GM23338 (cell line): ENCODE data around the gene TRAPPC12. TPM values are rescaled to one million over a fixed set of nuclear protein-coding genes. Genes with fewer than 3 reads are reported as not detected.

Experiments used
- ATAC-seq: fragments of 200-7000 bp; cut with Tn5 transposase; 3 replicates; pipeline ENCODE4 v1.9.1; 2020
- DNase-seq: peaks from one replicate; pipeline ENCODE4 v3.0.0-alpha.2; 2015; ENCODE audit warnings: low spot score
- H2AFZ ChIP-seq: fragments of 200-600 bp; sonication (generic); 2 replicates; pipeline ENCODE4 v1.8.0; 2016; ENCODE audit warnings: antibody characterized with exemption, mild to moderate bottlenecking, moderate library complexity
- H3F3A ChIP-seq: fragments of 200-600 bp; sonication (generic); replicated peaks from 2 replicates; pipeline ENCODE4 v1.8.0; 2017; ENCODE audit warnings: antibody characterized with exemption, mixed run types, low read depth
- H3K27ac ChIP-seq: fragments of 200-600 bp; sonication (generic); 2 replicates; pipeline ENCODE4 v1.6.1; 2016; ENCODE audit warnings: low read depth
- H3K27me3 ChIP-seq: fragments of 200-600 bp; sonication (generic); 2 replicates; pipeline ENCODE4 v1.8.0; 2016; ENCODE audit warnings: mild to moderate bottlenecking, mixed run types, moderate library complexity; ENCODE audit not compliant: insufficient read depth
- H3K36me3 ChIP-seq: fragments of 200-600 bp; sonication (generic); 2 replicates; pipeline ENCODE4 v1.8.0; 2016; ENCODE audit warnings: mild to moderate bottlenecking; ENCODE audit not compliant: insufficient read depth
- H3K4me1 ChIP-seq: fragments of 200-600 bp; sonication (generic); 2 replicates; pipeline ENCODE4 v1.8.0; 2016; ENCODE audit warnings: mild to moderate bottlenecking, moderate library complexity; ENCODE audit not compliant: insufficient read depth
- H3K4me2 ChIP-seq: fragments of 200-600 bp; sonication (generic); 2 replicates; pipeline ENCODE4 v1.7.1; 2017; ENCODE audit warnings: mixed run types
- H3K4me3 ChIP-seq: fragments of 200-600 bp; sonication (generic); 2 replicates; pipeline ENCODE4 v1.6.1; 2016; ENCODE audit warnings: mixed run types
- H3K79me2 ChIP-seq: fragments of 200-600 bp; sonication (generic); replicated peaks from 2 replicates; pipeline ENCODE4 v1.8.0; 2017; ENCODE audit warnings: mild to moderate bottlenecking; ENCODE audit not compliant: insufficient read depth
- H3K9me2 ChIP-seq: fragments of 200-600 bp; sonication (generic); 2 replicates; pipeline ENCODE4 v1.8.0; 2017; ENCODE audit not compliant: insufficient read depth
- H4K20me1 ChIP-seq: fragments of 200-600 bp; sonication (generic); replicated peaks from 2 replicates; pipeline ENCODE4 v1.8.0; 2017; ENCODE audit warnings: mild to moderate bottlenecking; ENCODE audit not compliant: insufficient read depth
- H3K27ac Mint-ChIP-seq: 2 replicates; pipeline ENCODE4 v1.8.0; 2020; ENCODE audit warnings: inconsistent platforms, mild to moderate bottlenecking, moderate library complexity, mixed read lengths
- H3K27me3 Mint-ChIP-seq: 3 replicates; pipeline ENCODE4 v1.8.0; 2022; ENCODE audit warnings: low read depth, mild to moderate bottlenecking, moderate library complexity, mixed read lengths, inconsistent platforms; ENCODE audit not compliant: insufficient read depth, poor library complexity
- H3K36me3 Mint-ChIP-seq: 3 replicates; pipeline ENCODE4 v1.8.0; 2021; ENCODE audit warnings: low read depth, mild to moderate bottlenecking, inconsistent platforms, moderate library complexity, mixed read lengths
- H3K4me1 Mint-ChIP-seq: 3 replicates; pipeline ENCODE4 v1.8.0; 2020; ENCODE audit warnings: mild to moderate bottlenecking, inconsistent platforms, mixed read lengths
- H3K4me3 Mint-ChIP-seq: 3 replicates; pipeline ENCODE4 v1.8.0; 2021; ENCODE audit warnings: moderate library complexity, mild to moderate bottlenecking, inconsistent platforms, mixed read lengths
- H3K9me3 Mint-ChIP-seq: 3 replicates; pipeline ENCODE4 v1.8.0; 2020; ENCODE audit warnings: moderate library complexity, mild to moderate bottlenecking, inconsistent platforms, mixed read lengths
- ETS1 ChIP-seq: IDR thresholded peaks from 2 replicates; pipeline ENCODE4 v1.6.1; 2016; ENCODE audit warnings: antibody characterized with exemption
- EZH2phosphoT487 ChIP-seq: fragments of 200-600 bp; sonication (generic); IDR thresholded peaks from one replicate; pipeline ENCODE4 v1.8.1; 2018; ENCODE audit warnings: antibody characterized with exemption; ENCODE audit not compliant: unreplicated experiment
- JUNB ChIP-seq: IDR thresholded peaks from one replicate; pipeline ENCODE4 v1.6.1; 2016; ENCODE audit warnings: antibody characterized with exemption; ENCODE audit not compliant: unreplicated experiment
- NANOG ChIP-seq: IDR thresholded peaks from 2 replicates; pipeline ENCODE4 v1.6.1; 2016; ENCODE audit warnings: antibody characterized with exemption, borderline replicate concordance
- ZNF114 ChIP-seq: fragments of 250-450 bp; sonication (Bioruptor Pico); IDR thresholded peaks from 2 replicates; pipeline ENCODE4 v1.5.0; 2020; ENCODE audit warnings: mild to moderate bottlenecking, moderate library complexity
- ZNF331 ChIP-seq: fragments of 250-450 bp; sonication (Bioruptor Pico); IDR thresholded peaks from 2 replicates; pipeline ENCODE4 v1.5.0; 2020; ENCODE audit warnings: low read depth, mild to moderate bottlenecking, moderate library complexity
- polyA plus RNA-seq: library from polyadenylated mRNA; unstranded; fragments of >200 nt; fragmentation: Nextera tagmentation; extraction: Ambion mirVana; gene quantifications from 2 replicates; pipeline ENCODE4 v1.2.1, GENCODE V29; 2016
- total RNA-seq: library from RNA; depleted of rRNA; stranded (reverse); fragments of >200 nt; shearing (Covaris generic); gene quantifications from 2 replicates; pipeline ENCODE4 v1.2.3, GENCODE V29; 2014

TRAPPC12 gene
- total and polyA plus RNA-seq, 2 experiments from 2014 or later: 48.9 to 57.7 TPM

DNA sequence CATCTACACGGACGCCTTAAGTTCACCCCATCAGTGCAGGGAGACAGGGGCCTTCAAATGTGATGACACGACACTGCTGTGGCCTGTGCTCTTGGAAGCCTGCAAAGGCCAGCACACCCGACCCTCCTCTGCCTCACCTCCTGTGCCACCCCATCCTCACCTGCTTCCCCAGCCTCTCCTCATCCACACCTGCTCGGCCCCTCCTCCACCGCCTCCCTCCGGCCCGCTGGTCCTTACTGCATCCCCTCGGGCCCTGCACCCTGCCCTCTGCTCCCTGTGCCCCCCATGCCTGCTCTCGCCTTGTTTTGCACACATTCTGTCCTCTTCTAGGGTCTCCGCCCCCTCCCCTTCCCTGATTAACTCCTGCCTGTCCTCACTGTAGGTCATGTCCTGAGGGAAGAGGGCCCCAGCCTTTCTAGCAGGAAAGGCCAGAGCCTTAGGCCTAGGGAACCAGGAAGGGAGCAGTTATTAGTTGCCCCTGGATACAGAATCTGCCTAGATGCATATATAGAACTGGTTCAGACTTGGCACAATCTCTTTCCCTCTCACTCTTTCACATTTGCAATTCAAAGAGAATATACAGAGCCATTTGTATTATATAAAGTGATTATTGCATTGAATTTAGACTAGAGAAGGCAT, 39.4 kb downstream of the TRAPPC12 start:
- H3K4me3 Mint-ChIP-seq: no peak overlapping the region
- H3F3A ChIP-seq: no peaks in the 10 kb centered on the region
- H3K4me1 Mint-ChIP-seq: peaks cover 7% of the 10 kb centered on the region; the same call in 2 of the 3 replicates
- no peaks in the 10 kb centered on the region for H3K79me2 ChIP-seq
- H3K36me3 ChIP-seq: no peaks in the 10 kb centered on the region
- no peak overlapping the region for H3K4me3 ChIP-seq
- no peaks in the 10 kb centered on the region for H3K9me2 ChIP-seq
- no peak overlapping the region for H3K27ac ChIP-seq
- ATAC-seq: no peak
- H4K20me1 ChIP-seq: peaks cover 6% of the 10 kb centered on the region; the same call in 1 of the 2 replicates
- H3K36me3 Mint-ChIP-seq: peaks cover 33% of the 10 kb centered on the region
- no peak overlapping the region for H2AFZ ChIP-seq
- H3K27me3 ChIP-seq: no peaks in the 10 kb centered on the region
- no peak for TF ChIP-seq ETS1
- peaks cover 7% of the 10 kb centered on the region for H3K27me3 Mint-ChIP-seq
- no peak overlapping the region for H3K4me2 ChIP-seq
- no peaks in the 10 kb centered on the region for H3K9me3 Mint-ChIP-seq
- DNase-seq: no peak
- H3K4me1 ChIP-seq: no peaks in the 10 kb centered on the region
- H3K27ac Mint-ChIP-seq: no peak overlapping the region

GRCh38 chr2:3420076-3420768, 40.7 kb downstream of the TRAPPC12 start:
- H3K9me3 Mint-ChIP-seq: no peaks in the 10 kb centered on the region
- H3K4me3 ChIP-seq: no peak overlapping the region
- H3K4me2 ChIP-seq: no peak overlapping the region
- H3K4me3 Mint-ChIP-seq: no peak overlapping the region
- ATAC-seq: no peak
- peaks cover 7% of the 10 kb centered on the region; the same call in 2 of the 3 replicates for H3K4me1 Mint-ChIP-seq
- no peaks in the 10 kb centered on the region for H3F3A ChIP-seq
- H3K4me1 ChIP-seq: no peaks in the 10 kb centered on the region
- H3K27ac Mint-ChIP-seq: no peak overlapping the region
- H3K36me3 Mint-ChIP-seq: peaks cover 38% of the 10 kb centered on the region
- TF ChIP-seq NANOG (no peak), ETS1 (no peak), JUNB (no peak), ZNF114 (CRISPR knock-in tag) (no peak), ZNF331 (CRISPR knock-in tag) (no peak), EZH2phosphoT487 (no peak)
- H4K20me1 ChIP-seq: peaks cover 6% of the 10 kb centered on the region; the same call in 1 of the 2 replicates
- H2AFZ ChIP-seq: no peak overlapping the region
- peaks cover 10% of the 10 kb centered on the region for H3K36me3 ChIP-seq
- peaks cover 7% of the 10 kb centered on the region for H3K27me3 Mint-ChIP-seq
- H3K79me2 ChIP-seq: no peaks in the 10 kb centered on the region
- no peaks in the 10 kb centered on the region for H3K27me3 ChIP-seq
- no peaks in the 10 kb centered on the region for H3K9me2 ChIP-seq
- no peak for DNase-seq
- H3K27ac ChIP-seq: no peak overlapping the region
